GM18951 (cell line): ENCODE results near the gene MT3.

Experiments
- POLR2A ChIP-seq: IDR thresholded peaks from 4 replicates; pipeline ENCODE4 v1.6.1; 2011; ENCODE audit warnings: mild to moderate bottlenecking; ENCODE audit not compliant: insufficient read length, insufficient read depth; ENCODE audit errors: extremely low read depth
- in situ Hi-C: fragments of 300-500 bp; cut with MboI; formaldehyde crosslinking; loops from one replicate; pipeline ENCODE4 v1.12.0; 2022; ENCODE audit warnings: low sequenced_read_pairs, mixed read lengths, inconsistent platforms; ENCODE audit not compliant: unreplicated experiment

Gene MT3

GRCh38 chr16:56589141-56590039, at the start of gene MT3:
TSS of gene MT3 (plus strand) at chr16:56589528. CDS start at chr16:56589591, 63 bp downstream.
- no peak for TF ChIP-seq POLR2A
- in situ Hi-C loops, result no loop called here

GRCh38 chr16:56539656-56540055, 49.7 kb upstream of the MT3 start:
- in situ Hi-C loops, result no loop called here
- no peak for TF ChIP-seq POLR2A

- TF ChIP-seq POLR2A, result no peak
- in situ Hi-C loops, result no loop called here
These were observed 47.3 kb upstream of the MT3 start for GRCh38 chr16:56542039-56542438.

GRCh38 chr16:56547120-56547948, 42.0 kb upstream of the MT3 start:
- no peak for TF ChIP-seq POLR2A
- in situ Hi-C loops, result no loop called here

GRCh38 chr16:56547949-56548567, 41.3 kb upstream of the MT3 start:
- TF ChIP-seq POLR2A, result no peak
- in situ Hi-C loops, result no loop called here

GRCh38 chr16:56549161-56549560, 40.2 kb upstream of the MT3 start:
- in situ Hi-C loops, result no loop called here
- TF ChIP-seq POLR2A, result no peak

GRCh38 chr16:56549744-56550385, 39.5 kb upstream of the MT3 start:
- no peak for TF ChIP-seq POLR2A
- in situ Hi-C loops, result no loop called here

GRCh38 chr16:56551796-56552738, 37.3 kb upstream of the MT3 start:
- in situ Hi-C loops, result no loop called here
- no peak for TF ChIP-seq POLR2A

- in situ Hi-C loops, result no loop called here
- TF ChIP-seq POLR2A, result no peak
These were observed 34.9 kb upstream of the MT3 start for GRCh38 chr16:56554441-56554840.

GRCh38 chr16:56558024-56558747, 31.1 kb upstream of the MT3 start:
- no peak for TF ChIP-seq POLR2A
- in situ Hi-C loops, result no loop called here

GRCh38 chr16:56559109-56559508, 30.2 kb upstream of the MT3 start:
- no peak for TF ChIP-seq POLR2A
- in situ Hi-C loops, result no loop called here
